ENCODE results near the gene EXOC6B.

Gene EXOC6B

DNA sequence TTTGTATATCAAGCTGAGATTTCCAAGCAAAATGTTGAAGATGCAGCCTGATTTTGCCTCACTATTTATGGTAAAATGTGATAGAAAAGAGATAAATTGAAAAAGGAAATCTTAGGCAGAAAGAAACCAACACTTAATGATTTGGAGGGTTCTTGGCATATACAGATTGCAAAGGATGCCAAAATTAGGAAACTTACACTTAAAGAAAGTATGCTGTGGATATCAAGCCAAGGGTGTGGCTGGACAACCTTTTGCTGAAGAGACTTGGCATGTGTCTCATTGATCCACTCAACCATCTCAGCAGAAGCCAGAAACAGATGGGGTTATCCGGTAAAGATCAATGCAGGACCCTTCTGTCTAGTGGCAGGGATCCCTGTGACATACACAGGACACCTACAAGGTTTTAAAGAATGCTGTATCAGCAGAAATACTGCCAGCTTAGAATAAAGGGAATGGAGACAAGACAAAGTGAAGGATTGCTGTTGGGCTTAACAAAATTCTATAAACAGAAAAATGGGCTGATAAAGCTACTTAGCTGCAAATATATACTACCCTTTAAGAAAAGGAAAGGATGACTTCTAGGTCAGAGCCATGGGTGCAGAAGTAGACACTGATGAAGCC lies 570.9 kb downstream of the EXOC6B start:
- TF ChIP-seq, protein P1, sequence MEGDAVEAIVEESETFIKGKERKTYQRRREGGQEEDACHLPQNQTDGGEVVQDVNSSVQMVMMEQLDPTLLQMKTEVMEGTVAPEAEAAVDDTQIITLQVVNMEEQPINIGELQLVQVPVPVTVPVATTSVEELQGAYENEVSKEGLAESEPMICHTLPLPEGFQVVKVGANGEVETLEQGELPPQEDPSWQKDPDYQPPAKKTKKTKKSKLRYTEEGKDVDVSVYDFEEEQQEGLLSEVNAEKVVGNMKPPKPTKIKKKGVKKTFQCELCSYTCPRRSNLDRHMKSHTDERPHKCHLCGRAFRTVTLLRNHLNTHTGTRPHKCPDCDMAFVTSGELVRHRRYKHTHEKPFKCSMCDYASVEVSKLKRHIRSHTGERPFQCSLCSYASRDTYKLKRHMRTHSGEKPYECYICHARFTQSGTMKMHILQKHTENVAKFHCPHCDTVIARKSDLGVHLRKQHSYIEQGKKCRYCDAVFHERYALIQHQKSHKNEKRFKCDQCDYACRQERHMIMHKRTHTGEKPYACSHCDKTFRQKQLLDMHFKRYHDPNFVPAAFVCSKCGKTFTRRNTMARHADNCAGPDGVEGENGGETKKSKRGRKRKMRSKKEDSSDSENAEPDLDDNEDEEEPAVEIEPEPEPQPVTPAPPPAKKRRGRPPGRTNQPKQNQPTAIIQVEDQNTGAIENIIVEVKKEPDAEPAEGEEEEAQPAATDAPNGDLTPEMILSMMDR (IDR thresholded peaks at IDR 0.05; ENCODE audit: low read depth, low read length): no peak
- no peak overlapping the region for H3K4me3 ChIP-seq (ENCODE audit: low read depth, low read length)

DNA sequence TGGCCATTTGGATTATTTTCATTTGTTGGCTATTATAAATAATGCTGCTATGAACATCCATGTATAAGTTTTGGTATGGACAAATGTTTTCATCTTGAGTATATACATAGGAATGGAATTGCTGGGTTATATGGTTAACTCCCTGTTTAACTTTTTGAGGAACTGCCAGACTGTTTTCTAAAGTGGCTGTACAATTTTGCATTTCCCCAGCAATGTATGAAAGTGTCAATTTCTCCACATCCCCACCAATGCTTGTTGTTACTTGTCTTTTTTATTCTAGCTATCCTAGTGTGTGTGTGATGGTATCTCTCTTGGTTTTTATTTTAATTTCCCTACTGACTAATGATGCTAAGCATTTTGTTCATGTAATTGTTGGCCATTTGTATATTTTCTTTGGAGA lies 587.5 kb downstream of the EXOC6B start:
- TF ChIP-seq, protein P1 (IDR thresholded peaks at IDR 0.05; ENCODE audit: low read depth, low read length): no peak
- no peak overlapping the region for H3K4me3 ChIP-seq (ENCODE audit: low read depth, low read length)

DNA sequence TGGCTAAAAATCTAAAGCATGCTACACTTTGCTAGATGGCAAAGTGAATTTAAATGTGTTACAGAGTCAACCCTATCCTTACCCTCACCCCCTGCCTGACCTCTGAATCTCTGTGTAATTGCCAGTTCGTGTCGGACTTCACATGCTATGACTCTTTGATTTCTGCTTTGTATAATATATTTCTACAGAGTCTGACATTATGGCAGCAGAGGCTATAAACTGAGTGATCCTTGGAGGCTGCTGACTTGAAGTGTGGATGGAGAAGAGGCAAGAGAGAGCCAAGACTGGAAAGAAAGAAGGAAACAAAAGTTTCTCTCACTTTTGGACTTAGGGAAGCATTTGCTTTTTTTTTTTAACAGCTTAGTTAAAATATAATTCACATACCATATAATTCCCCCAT lies 588.3 kb downstream of the EXOC6B start:
- TF ChIP-seq, protein P1 (IDR thresholded peaks at IDR 0.05; ENCODE audit: low read depth, low read length): no peak
- H3K4me3 ChIP-seq (ENCODE audit: low read depth, low read length): no peak overlapping the region

DNA sequence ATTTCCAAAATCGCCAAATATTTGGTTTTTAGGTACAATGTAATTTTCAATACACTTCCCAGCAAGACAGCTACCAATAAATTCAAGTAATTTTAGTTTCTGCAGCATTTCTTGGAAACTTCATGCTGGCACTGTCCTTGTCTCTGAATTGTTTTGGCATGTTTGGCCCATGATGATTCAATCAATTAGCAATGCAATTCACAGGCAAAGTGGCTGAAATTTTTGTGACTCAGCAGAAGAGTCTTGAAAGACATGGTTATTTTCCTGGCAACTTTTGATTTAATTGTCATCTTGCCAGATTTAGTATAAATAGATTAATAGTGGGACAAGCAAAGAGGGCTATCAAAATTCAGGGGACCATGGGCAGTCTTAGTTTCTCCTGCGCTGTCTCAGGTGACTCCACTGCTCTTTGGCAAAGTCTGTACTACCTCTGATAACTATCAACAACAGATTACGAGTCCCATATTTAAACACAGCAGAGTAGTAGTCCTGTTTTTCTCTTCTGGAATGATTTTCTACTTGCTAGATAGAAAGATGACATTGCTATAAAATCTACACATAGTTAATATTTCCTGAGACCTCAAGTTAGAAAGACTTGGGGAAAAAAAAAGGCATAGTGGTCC lies 589.3 kb downstream of the EXOC6B start:
- no peak overlapping the region for H3K4me3 ChIP-seq (ENCODE audit: low read depth, low read length)
- TF ChIP-seq, protein P1 (IDR thresholded peaks at IDR 0.05; ENCODE audit: low read depth, low read length): no peak

DNA sequence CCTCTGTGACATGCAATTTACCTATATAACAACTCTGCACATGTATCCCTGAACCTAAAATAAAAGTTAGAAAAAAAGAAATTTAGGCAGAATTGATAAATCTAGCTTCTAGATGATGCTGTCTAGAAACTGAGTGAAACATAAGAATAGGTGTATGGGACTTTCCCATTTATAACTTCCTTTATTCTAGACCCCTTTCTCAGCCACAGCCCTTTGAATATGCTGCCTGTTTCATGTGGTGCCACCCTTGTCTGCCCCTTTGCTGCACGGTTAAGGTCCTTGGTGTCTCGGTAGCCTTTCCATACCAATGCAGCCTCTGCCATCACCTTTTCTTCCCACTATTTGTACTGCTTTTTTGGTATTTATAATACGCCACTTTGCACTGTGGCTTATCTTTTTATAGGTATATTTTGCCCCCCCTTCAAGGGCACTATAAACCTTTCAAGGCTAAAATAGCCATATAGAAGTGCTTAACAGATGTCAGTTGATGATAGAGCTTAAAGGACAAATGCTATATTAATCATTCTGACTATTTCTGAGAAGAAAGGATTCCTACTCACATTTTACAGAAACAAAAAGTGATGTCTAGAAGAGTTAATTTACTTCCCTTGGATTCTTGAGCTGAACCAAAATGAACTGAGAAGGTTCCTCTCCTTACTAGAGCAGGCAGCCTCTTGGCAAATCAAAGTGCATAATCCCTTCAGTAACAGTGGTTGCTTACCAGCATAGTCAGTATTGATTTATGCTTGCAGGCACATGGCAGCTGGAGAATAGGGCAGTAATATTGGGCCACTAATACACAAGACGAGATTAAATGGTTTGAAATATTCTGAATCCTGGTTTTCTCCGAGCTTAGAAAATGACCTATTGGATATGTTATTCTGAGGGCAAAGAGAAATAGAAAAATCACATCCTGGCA lies 590.1 kb downstream of the EXOC6B start:
- H3K4me3 ChIP-seq (ENCODE audit: low read depth, low read length): no peak overlapping the region
- TF ChIP-seq, protein P1 (IDR thresholded peaks at IDR 0.05; ENCODE audit: low read depth, low read length): no peak

DNA sequence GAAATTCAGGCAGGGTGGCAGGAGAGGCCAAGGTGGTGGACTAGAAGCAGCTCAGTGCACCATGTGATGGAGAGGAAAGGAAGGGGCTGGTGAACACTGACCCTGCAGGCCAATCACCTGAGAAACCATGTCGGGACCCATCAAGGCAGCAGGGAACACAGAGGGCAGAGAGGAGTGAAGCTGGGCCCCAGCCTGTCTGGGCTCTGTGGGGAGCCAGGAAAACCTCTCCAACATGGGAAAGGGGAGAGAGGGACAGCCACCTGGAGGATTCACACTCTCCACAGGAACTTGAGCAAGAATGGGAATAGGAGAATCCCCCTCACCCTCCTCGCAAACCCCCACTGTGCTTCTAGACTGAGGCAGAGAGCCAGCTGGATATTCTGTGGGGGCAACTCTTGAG lies 592.6 kb downstream of the EXOC6B start:
- H3K4me3 ChIP-seq (ENCODE audit: low read depth, low read length): no peak overlapping the region
- TF ChIP-seq, protein P1 (IDR thresholded peaks at IDR 0.05; ENCODE audit: low read depth, low read length): no peak

All from WI38 (cell line).